K562 (cell line): Measurements from ENCODE around the gene CELA3B. TPM values are rescaled to one million over a fixed set of nuclear protein-coding genes. Genes with fewer than 3 reads are reported as not detected.
"Not testable (repeated sequence)": the region's sequence is repeated elsewhere in the genome, so short reads cannot be mapped to it uniquely, and the experiment has no call there.

Experiments
- ATAC-seq: fragments of 200-7000 bp; cut with Tn5 transposase; 3 replicates; pipeline ENCODE4 v1.9.1; 2020; ENCODE audit warnings: moderate library complexity
- BruUV-seq: library from RNA; stranded (reverse); fragments of 400-500 nt; replicated peaks from 2 replicates; lab custom pipeline; 2021; lab: Mats Ljungman, UMichigan
- CTCF ChIA-PET: fragments of 300-600 bp; formaldehyde crosslinking; extraction: SDS; loops from one replicate; lab custom pipeline; 2021; ENCODE audit warnings: low intra/inter-chr PET ratio; lab: Yijun Ruan, JAX
- POLR2A ChIA-PET: fragments of 300-600, 350-650 bp; sonication (Branson Sonifier 250); formaldehyde crosslinking; extraction: SDS; loops from one replicate; lab custom pipeline; 2021; ENCODE audit warnings: antibody characterized with exemption, inconsistent platforms; lab: Yijun Ruan, JAX
- DNase-seq, 4 experiments: peaks; one replicate each; pipeline versions ENCODE4 v3.0.0 to v3.0.0-alpha.2; 2011 to 2018; ENCODE audit warnings: low spot score in 3 of 4, mixed read lengths in 3 of 4; ENCODE audit errors: extremely low read depth in 1 of 4
- FAIRE-seq: peaks from 2 replicates; lab custom pipeline; 2011; peaks lifted over from hg19 to GRCh38; lab: Jason Lieb, UNC
- H2AFZ ChIP-seq: 2 replicates; pipeline ENCODE4 v1.6.0; 2011; ENCODE audit warnings: low read depth, low read length, control low read depth, inconsistent platforms
- H3K27ac ChIP-seq: fragments of 200-600 bp; 3 replicates; pipeline ENCODE4 v1.8.0; 2011; ENCODE audit warnings: low read depth, mild to moderate bottlenecking, control low read depth, inconsistent platforms, low read length, moderate library complexity, mixed read lengths; ENCODE audit errors: extremely low read depth
- H3K27me3 ChIP-seq, 2 experiments: fragments of 300-600 bp in 1 of 2; 2 replicates in 1 of 2; 3 replicates in 1 of 2; pipeline versions ENCODE4 v1.6.0 to v1.8.0; 2011; ENCODE audit warnings: inconsistent platforms in 2 of 2, low read length in 2 of 2, mild to moderate bottlenecking in 1 of 2, mixed read lengths in 1 of 2, moderate library complexity in 1 of 2; ENCODE audit not compliant: control insufficient read depth in 2 of 2, insufficient read depth in 2 of 2
- H3K36me3 ChIP-seq: fragments of 300-600 bp; 3 replicates; pipeline ENCODE4 v1.8.0; 2011; ENCODE audit warnings: mild to moderate bottlenecking, low read length, inconsistent platforms; ENCODE audit not compliant: control insufficient read depth, insufficient read depth
- H3K4me1 ChIP-seq, 2 experiments: fragments of 200-600 bp in 1 of 2; replicated peaks in 1 of 2; 2 replicates in 1 of 2; 3 replicates in 1 of 2; pipeline versions ENCODE4 v1.5.1 to v1.8.0; 2011; ENCODE audit warnings: inconsistent platforms in 2 of 2, low read length in 2 of 2, mild to moderate bottlenecking in 1 of 2, mixed read lengths in 1 of 2, moderate library complexity in 1 of 2; ENCODE audit not compliant: control insufficient read depth in 2 of 2, insufficient read depth in 2 of 2
- H3K4me2 ChIP-seq: 2 replicates; pipeline ENCODE4 v1.6.1; 2011; ENCODE audit warnings: low read length, control low read depth, inconsistent platforms, mixed read lengths; ENCODE audit not compliant: insufficient read depth
- H3K4me3 ChIP-seq: fragments of 200-600 bp; sonication (generic), shearing (Covaris generic); 2 replicates; pipeline ENCODE4 v1.5.1; 2016; ENCODE audit warnings: control low read depth, inconsistent platforms
- H3K79me2 ChIP-seq: fragments of 200-600 bp; 3 replicates; pipeline ENCODE4 v1.8.0; 2011; ENCODE audit warnings: low read length, inconsistent platforms; ENCODE audit not compliant: control insufficient read depth, insufficient read depth
- H3K9ac ChIP-seq, 2 experiments: 2 replicates each; pipeline versions ENCODE4 v1.6.0 to v1.6.1; 2011; ENCODE audit warnings: low read depth in 2 of 2, low read length in 2 of 2, control low read depth in 1 of 2, inconsistent platforms in 1 of 2, mild to moderate bottlenecking in 1 of 2, mixed read lengths in 1 of 2; ENCODE audit not compliant: insufficient read depth in 1 of 2
- H3K9me1 ChIP-seq: one replicate; pipeline ENCODE4 v1.6.0; 2011; ENCODE audit warnings: inconsistent platforms, mild to moderate bottlenecking, low read length, moderate library complexity; ENCODE audit not compliant: control insufficient read depth, insufficient read depth
- H3K9me3 ChIP-seq: replicated peaks from 2 replicates; pipeline ENCODE4 v1.5.1; 2011; ENCODE audit warnings: low read depth, low read length, inconsistent platforms; ENCODE audit not compliant: control insufficient read depth, insufficient read depth
- H4K20me1 ChIP-seq: replicated peaks from 2 replicates; pipeline ENCODE4 v1.6.1; 2011; ENCODE audit warnings: low read length, inconsistent platforms, mixed read lengths; ENCODE audit not compliant: control insufficient read depth, insufficient read depth
- RBM25 ChIP-seq: fragments of 200-400 bp; formaldehyde crosslinking; IDR thresholded peaks from 2 replicates; pipeline ENCODE4 v1.6.1; 2018; ENCODE audit warnings: low read length, low read depth, moderate library complexity; ENCODE audit not compliant: severe bottlenecking
- ZNF239 ChIP-seq: fragments of 250-450 bp; sonication (Bioruptor Pico); IDR thresholded peaks from 2 replicates; pipeline ENCODE4 v1.4.0; 2020; ENCODE audit warnings: mild to moderate bottlenecking
- WGBS: fragments of 100-300 bp; shearing (Covaris generic); methylation state at CpG from one replicate; pipeline ENCODE4 v1.1.6; 2016; ENCODE audit warnings: low coverage, mixed read lengths; ENCODE audit not compliant: insufficient coverage; ENCODE audit errors: missing lambda C conversion rate; 5-methylcytosine and 5-hydroxymethylcytosine counted together
- in situ Hi-C: fragments of 300-500 bp; cut with MboI; formaldehyde crosslinking; loops from 4 replicates; pipeline ENCODE4 v1.15.0; 2018; ENCODE audit warnings: inconsistent platforms, mixed read lengths
- intact Hi-C: fragments of 100-400 bp; cut with micrococcal nuclease; formaldehyde crosslinking; loops from 2 replicates; pipeline ENCODE4 v1.14.2; 2022
- polyA plus RNA-seq, 8 experiments: library from polyadenylated mRNA; depleted of rRNA in 4 of 8; stranded (reverse) in 5 of 8; unstranded in 3 of 8; fragments of >200 nt; fragmentation: Nextera tagmentation in 2 of 8; fragmentation: Illumina TruSeq in 1 of 8; extraction: Ambion mirVana in 2 of 8; extraction: Trizol in 1 of 8; gene quantifications; 2 replicates each; pipeline versions ENCODE4 v1.2.1 to v1.2.3, GENCODE V29; 2011 to 2014; ENCODE audit warnings: inconsistent platforms in 1 of 8, missing spikeins in 1 of 8
- total RNA-seq, 7 experiments: library from RNA; depleted of rRNA in 6 of 7; stranded (reverse); fragments of >200 nt in 6 of 7; fragmentation: Illumina TruSeq in 2 of 7; extraction: Trizol in 2 of 7; gene quantifications; 2 replicates each; pipeline versions ENCODE4 v1.2.1 to v1.2.3, GENCODE V29; 2011 to 2021; ENCODE audit warnings: low replicate concordance in 1 of 7

Gene CELA3B
- total and polyA plus RNA-seq, 9 of the 15 experiments (the other 6 are each of a cell fraction or from before 2014, with no cell fraction given) = 3.1 TPM; not detected in 8

DNA sequence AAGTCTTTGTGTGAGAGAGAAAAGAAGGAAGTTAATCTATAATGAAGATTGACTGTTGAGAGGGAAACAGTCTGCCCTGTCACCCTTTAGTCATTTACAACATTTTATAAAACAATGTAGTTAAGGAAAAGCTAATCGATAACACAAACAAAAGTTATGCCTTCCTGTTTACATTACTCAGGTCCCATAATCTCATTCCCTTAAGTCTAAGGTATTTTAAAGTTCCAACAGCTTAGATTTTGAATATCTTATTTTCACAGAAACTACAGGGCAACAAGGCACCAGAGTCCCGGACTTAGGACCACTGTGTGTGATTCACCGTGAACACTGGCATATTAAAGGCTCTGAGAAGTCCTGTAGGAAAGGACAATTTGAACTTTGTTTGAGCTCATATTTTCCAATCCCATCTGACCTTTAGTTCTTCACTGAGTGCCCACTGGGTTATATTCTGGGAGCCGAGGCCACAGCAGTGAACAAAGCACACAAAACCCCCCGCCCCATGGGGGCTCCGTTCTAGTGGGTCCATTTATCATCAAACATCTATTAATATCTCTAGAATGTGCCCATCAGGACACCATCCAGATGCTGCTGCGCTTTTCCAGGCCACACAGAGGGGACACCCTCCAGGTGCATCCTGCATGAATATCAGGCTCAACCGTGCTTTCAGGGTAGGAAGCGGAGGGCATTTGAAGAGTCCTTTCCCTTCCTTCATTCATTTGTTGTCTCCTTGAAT lies 21.2 kb downstream of the CELA3B start:
- H3K4me3 ChIP-seq, in situ Hi-C loops, H3K9ac ChIP-seq, DNase-seq, ATAC-seq, H3K4me2 ChIP-seq, H3K9me1 ChIP-seq, H2AFZ ChIP-seq, intact Hi-C loops, H3K79me2 ChIP-seq, POLR2A ChIA-PET, H3K4me1 ChIP-seq, H3K9me3 ChIP-seq, BruUV-seq, CTCF ChIA-PET, H3K27ac ChIP-seq, H3K36me3 ChIP-seq, H4K20me1 ChIP-seq: not testable (repeated sequence)
- H3K27me3 ChIP-seq = peaks cover 4 to 21% of the 10 kb centered on the region in 2 experiments; a peak in 3 of 5 replicates
- TF ChIP-seq ZNF239 (CRISPR knock-in tag) (peak; percentile 92), RBM25 (peak; percentile 66)
- FAIRE-seq = peak; percentile 90
- 14% methylated on average over 7 of the region's 9 CpGs for WGBS

DNA sequence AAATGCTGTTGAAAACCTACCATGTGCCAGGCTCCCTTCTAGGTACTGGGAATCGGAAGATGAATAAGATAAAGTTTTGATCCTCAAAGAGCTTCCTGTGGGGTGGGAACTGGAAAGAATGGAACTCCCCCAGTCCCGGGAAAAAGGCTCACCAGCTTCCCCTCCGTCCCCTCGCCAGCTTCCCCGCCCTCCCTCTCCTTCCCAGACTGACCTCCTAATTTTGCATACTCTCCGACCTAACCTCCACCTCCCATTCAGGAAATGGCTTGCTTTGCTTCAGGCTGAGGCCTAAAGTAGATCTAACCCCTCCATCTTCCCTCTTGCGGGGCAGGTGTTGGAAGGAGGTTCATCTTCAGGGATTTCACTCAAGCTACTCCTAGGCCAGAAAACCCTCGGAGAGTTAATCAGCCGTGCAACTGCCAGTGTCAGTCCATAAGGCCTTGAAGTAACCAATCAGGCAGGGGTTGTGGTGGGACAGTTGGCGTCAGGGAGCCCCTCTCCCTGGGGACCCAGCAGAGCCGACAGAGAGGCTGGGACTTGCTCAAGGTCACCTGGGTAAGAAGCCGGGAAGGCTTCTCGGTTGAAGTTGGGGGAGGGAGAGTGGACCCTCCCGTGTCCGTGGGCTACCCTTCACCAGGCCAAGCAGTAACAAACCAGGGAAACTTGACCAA lies 21.9 kb downstream of the CELA3B start:
- H3K9me1 ChIP-seq, DNase-seq, H4K20me1 ChIP-seq, CTCF ChIA-PET, H3K4me2 ChIP-seq, H3K36me3 ChIP-seq, H3K9ac ChIP-seq, in situ Hi-C loops, intact Hi-C loops, H3K9me3 ChIP-seq, BruUV-seq, H3K27ac ChIP-seq, ATAC-seq, H3K79me2 ChIP-seq, H3K4me1 ChIP-seq, H2AFZ ChIP-seq, H3K4me3 ChIP-seq: not testable (repeated sequence)
- 40% methylated on average over 6 of the region's 15 CpGs for WGBS
- FAIRE-seq = peak; percentile 26
- H3K27me3 ChIP-seq = peaks cover 4 to 23% of the 10 kb centered on the region in 2 experiments; a peak in 3 of 5 replicates
- POLR2A ChIA-PET = interaction anchor here (0.9 kb wide), 1 partner anchor 27 kb away, joined by 3 read pairs; no protein-coding TSS in a partner anchor
